ENCODE measurements around the gene C8A.

The C8A gene

GRCh38 chr1:56838759-56839158, 15.8 kb upstream of the C8A start:
- no peak for DNase-seq

- no peak for DNase-seq
These were observed 11.1 kb upstream of the C8A start for GRCh38 chr1:56843544-56843943.

- no peak for DNase-seq
These were observed 10.0 kb upstream of the C8A start for GRCh38 chr1:56844545-56845136.

- no peak for DNase-seq
These were observed 9.3 kb upstream of the C8A start for GRCh38 chr1:56845343-56845742.

- DNase-seq = no peak
These were observed 4.8 kb upstream of the C8A start for GRCh38 chr1:56849750-56850149.

- DNase-seq = no peak
These were observed 4.2 kb upstream of the C8A start for GRCh38 chr1:56850411-56850810.

- no peak for DNase-seq
These were observed 3.7 kb upstream of the C8A start for GRCh38 chr1:56850922-56851321.

GRCh38 chr1:56852476-56852875, 2.1 kb upstream of the C8A start:
- no peak for DNase-seq

GRCh38 chr1:56855190-56855589, 593 bp downstream of the C8A start:
- no peak for DNase-seq

- DNase-seq = no peak
These were observed 1.6 kb downstream of the C8A start for GRCh38 chr1:56856186-56856585.

- DNase-seq = no peak
These were observed 4.7 kb downstream of the C8A start for GRCh38 chr1:56859287-56859686.

GRCh38 chr1:56863265-56863992, 8.8 kb downstream of the C8A start:
- no peak for DNase-seq

GRCh38 chr1:56864430-56864829, 9.8 kb downstream of the C8A start:
- DNase-seq = no peak

GRCh38 chr1:56866656-56867055, 12.1 kb downstream of the C8A start:
- DNase-seq = no peak

- DNase-seq = no peak
These were observed 12.9 kb downstream of the C8A start for GRCh38 chr1:56867491-56867890.

- no peak for DNase-seq
These were observed 14.2 kb downstream of the C8A start for GRCh38 chr1:56868761-56869160.

- DNase-seq = no peak
These were observed 18.0 kb downstream of the C8A start for GRCh38 chr1:56872597-56872996.

- DNase-seq = no peak
These were observed 18.6 kb downstream of the C8A start for GRCh38 chr1:56873213-56873612.

- DNase-seq = no peak
These were observed 20.1 kb downstream of the C8A start for GRCh38 chr1:56874689-56875088.

- no peak for DNase-seq
These were observed 23.4 kb downstream of the C8A start for GRCh38 chr1:56877973-56878372.

GRCh38 chr1:56880774-56881173, 26.2 kb downstream of the C8A start:
- no peak for DNase-seq

GRCh38 chr1:56881417-56881816, 26.8 kb downstream of the C8A start:
- DNase-seq = no peak

GRCh38 chr1:56890229-56890628, 35.6 kb downstream of the C8A start:
- no peak for DNase-seq

- no peak for DNase-seq
These were observed 39.4 kb downstream of the C8A start for GRCh38 chr1:56894014-56894413.
